Fibroblast of skin of scalp (primary cell): Measurements from ENCODE around the gene TTR.

Experiments used
- DNase-seq: peaks from one replicate; pipeline ENCODE4 v3.0.0-alpha.2; 2013

Gene TTR

DNA sequence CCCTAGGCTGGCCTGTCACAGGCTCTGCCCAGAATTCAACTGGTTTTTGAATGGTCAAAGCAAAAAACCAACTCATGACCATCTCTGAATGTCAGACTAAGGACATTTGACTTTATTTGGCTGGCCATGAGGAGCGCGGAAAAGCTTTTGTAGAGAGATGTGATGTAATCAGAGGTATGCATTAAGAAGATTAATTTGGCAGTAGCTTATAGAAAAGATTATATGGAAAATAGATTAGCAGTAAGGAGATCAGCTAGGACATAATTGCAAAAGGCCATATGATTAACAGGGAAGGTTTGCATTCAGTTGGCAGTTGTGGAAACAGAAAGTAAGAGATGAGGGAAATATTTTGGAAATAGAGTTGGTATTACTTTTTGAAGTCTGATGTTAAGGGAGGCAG, 12.3 kb upstream of the TTR start:
- DNase-seq, result no peak

DNA sequence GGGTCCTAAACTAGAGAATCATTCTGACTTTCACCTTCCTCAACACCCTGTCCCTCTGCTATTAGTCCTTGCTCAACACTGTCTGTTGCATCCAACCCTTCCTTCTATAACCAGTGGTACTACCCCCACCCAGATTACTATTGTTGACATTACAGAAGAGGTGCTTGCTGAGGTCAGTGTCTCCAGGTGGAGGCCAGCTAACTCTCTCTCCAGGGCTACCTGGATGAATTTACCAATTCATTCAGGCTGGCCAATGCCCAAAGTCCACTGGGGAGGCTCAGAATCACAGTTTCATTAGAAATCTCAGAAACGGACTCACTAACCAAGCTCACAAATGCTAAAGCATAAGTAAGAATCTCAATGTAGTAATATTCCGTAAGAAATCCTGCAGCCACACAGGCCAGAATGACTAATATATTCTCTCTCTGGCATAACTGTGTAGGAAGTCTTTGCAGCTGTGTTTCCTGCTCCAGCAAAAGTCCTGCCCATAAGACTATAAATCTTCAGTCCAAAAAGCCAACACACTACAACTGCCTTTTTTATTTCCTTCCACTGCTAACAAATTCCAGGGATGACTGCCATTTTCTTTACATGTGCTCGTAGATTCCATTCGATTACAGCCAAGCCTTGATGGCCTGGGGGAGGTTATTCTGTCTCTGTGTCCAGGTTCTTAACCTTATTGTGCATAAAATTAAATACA, 10.0 kb upstream of the TTR start:
- no peak for DNase-seq

DNA sequence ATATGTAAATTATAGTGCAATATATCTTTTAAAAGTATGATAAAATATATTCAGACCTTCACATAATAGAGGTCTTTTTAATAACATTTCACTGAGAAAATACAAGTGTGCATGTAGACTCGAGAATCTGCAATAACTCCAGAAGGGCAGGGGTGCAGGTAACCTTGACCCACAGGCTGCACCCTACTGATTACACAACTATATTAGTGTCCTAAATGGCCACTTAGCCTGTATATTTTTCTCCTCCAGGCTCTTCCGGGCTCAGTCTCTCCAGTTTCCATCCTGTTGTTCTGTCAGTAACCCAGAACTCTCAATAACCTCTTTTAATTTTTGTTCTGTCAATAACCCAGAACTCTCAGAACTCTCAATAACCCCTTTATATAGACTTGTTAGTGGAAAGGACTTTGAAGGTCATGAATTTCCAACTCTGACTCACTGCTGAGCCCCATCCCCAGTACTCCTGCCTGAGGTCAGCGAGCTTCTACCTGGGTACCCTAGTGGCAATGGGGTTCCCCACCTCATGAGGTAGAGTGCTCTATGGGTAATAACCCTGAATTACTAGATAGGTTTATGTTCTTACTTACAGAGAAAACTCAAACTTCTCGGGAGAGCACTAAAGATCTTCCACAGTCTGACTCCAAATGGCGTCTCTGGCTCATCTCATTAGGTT, 8.4 kb upstream of the TTR start:
- no peak for DNase-seq

DNA sequence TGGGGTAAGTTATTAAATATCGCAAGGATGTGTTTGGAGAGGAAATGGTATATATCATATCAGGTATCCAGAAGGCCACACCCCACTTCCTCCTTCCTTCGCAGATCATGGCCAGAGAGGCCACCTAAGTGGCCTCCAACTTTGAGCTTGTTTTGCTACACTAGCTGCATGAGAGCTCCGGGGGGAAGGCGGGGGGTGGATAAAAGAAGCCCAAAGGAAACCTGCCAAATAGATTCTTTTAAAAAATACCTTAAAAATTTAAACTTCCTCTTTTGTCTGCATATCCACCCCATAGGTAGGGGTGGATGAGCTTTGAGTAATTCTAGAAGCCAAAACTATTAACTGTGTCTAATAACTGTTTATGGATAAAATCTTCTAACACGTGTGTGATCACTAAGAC, 5.7 kb upstream of the TTR start:
- DNase-seq, result no peak

DNA sequence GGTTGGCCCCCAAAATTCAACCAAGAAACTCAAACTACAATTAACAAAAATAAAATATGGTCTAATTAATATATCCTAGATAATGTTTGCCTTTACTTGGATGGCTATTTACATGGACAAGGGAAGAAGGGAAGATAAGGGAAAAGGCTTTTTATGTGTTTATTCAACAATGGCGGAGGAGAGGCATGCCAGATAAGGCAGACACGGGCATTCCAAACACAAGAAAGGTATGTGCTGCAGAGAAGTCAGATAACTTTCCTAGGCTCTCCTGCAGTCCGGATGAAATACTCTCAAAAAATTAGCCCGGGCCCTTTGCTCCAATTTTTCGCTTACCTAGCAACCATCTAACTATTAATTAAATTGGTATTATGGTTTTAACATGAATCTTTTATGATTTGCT, 5.1 kb upstream of the TTR start:
- DNase-seq, result no peak

DNA sequence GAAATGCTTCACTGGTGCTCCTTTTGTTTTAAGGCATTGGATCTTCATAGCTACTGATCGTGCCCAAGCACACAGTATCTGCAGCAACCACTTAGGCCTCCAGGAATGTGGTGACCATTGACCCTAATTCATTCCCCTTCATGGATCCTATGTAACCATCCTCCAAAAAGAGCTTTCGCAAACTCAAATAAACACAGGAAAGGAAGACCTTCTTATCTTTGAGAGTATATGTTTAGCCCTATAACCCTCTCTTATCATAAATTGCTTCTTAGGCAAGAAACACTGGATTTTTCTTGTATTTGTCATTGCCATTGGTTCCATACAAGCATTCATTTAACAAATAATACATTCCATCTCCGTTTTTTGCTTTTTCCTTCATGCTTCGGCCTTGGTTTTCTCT, 4.1 kb upstream of the TTR start:
- DNase-seq, result no peak

DNA sequence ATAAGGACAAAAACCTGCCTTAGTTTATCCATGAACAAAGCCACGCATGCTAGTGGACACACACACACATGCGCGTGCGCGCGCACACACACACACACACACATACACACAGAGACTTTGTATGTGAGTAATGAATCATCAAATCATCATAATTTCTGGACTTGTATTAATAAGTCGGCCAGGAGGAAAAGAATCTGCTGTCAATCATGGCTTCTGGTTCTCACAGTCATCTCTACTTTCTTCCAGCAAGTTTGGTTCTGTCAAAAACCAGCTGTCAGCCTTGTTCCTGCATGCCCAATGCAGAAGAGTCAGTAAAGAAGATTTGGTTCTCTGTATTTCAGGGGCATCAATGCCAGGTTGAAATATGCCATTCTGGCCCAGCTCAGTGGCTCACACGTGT, 1.1 kb upstream of the TTR start:
- DNase-seq, result no peak

DNA sequence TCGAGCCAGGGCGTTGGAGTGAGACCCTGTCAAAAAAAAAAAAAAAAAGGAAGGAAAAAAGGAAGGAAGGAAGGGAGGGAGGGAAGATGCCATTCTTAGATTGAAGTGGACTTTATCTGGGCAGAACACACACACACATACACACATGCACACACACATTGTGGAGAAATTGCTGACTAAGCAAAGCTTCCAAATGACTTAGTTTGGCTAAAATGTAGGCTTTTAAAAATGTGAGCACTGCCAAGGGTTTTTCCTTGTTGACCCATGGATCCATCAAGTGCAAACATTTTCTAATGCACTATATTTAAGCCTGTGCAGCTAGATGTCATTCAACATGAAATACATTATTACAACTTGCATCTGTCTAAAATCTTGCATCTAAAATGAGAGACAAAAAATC, 564 bp upstream of the TTR start:
- DNase-seq, result no peak

DNA sequence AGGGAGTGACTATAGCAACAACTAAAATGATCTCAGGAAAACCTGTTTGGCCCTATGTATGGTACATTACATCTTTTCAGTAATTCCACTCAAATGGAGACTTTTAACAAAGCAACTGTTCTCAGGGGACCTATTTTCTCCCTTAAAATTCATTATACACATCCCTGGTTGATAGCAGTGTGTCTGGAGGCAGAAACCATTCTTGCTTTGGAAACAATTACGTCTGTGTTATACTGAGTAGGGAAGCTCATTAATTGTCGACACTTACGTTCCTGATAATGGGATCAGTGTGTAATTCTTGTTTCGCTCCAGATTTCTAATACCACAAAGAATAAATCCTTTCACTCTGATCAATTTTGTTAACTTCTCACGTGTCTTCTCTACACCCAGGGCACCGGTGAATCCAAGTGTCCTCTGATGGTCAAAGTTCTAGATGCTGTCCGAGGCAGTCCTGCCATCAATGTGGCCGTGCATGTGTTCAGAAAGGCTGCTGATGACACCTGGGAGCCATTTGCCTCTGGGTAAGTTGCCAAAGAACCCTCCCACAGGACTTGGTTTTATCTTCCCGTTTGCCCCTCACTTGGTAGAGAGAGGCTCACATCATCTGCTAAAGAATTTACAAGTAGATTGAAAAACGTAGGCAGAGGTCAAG, 955 bp downstream of the TTR start:
- DNase-seq, result no peak

DNA sequence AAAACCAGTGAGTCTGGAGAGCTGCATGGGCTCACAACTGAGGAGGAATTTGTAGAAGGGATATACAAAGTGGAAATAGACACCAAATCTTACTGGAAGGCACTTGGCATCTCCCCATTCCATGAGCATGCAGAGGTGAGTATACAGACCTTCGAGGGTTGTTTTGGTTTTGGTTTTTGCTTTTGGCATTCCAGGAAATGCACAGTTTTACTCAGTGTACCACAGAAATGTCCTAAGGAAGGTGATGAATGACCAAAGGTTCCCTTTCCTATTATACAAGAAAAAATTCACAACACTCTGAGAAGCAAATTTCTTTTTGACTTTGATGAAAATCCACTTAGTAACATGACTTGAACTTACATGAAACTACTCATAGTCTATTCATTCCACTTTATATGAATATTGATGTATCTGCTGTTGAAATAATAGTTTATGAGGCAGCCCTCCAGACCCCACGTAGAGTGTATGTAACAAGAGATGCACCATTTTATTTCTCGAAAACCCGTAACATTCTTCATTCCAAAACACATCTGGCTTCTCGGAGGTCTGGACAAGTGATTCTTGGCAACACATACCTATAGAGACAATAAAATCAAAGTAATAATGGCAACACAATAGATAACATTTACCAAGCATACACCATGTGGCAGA, 3.6 kb downstream of the TTR start:
- no peak for DNase-seq

DNA sequence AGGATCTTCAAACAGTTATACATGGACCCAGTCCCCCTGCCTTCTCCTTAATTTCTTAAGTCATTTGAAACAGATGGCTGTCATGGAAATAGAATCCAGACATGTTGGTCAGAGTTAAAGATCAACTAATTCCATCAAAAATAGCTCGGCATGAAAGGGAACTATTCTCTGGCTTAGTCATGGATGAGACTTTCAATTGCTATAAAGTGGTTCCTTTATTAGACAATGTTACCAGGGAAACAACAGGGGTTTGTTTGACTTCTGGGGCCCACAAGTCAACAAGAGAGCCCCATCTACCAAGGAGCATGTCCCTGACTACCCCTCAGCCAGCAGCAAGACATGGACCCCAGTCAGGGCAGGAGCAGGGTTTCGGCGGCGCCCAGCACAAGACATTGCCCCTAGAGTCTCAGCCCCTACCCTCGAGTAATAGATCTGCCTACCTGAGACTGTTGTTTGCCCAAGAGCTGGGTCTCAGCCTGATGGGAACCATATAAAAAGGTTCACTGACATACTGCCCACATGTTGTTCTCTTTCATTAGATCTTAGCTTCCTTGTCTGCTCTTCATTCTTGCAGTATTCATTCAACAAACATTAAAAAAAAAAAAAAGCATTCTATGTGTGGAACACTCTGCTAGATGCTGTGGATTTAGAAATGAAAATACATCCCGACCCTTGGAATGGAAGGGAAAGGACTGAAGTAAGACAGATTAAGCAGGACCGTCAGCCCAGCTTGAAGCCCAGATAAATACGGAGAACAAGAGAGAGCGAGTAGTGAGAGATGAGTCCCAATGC, 4.6 kb downstream of the TTR start:
- DNase-seq, result no peak

DNA sequence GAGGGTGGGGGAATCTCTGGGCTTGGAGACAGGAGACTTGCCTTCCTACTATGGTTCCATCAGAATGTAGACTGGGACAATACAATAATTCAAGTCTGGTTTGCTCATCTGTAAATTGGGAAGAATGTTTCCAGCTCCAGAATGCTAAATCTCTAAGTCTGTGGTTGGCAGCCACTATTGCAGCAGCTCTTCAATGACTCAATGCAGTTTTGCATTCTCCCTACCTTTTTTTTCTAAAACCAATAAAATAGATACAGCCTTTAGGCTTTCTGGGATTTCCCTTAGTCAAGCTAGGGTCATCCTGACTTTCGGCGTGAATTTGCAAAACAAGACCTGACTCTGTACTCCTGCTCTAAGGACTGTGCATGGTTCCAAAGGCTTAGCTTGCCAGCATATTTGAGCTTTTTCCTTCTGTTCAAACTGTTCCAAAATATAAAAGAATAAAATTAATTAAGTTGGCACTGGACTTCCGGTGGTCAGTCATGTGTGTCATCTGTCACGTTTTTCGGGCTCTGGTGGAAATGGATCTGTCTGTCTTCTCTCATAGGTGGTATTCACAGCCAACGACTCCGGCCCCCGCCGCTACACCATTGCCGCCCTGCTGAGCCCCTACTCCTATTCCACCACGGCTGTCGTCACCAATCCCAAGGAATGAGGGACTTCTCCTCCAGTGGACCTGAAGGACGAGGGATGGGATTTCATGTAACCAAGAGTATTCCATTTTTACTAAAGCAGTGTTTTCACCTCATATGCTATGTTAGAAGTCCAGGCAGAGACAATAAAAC, 6.5 kb downstream of the TTR start:
- DNase-seq, result no peak

DNA sequence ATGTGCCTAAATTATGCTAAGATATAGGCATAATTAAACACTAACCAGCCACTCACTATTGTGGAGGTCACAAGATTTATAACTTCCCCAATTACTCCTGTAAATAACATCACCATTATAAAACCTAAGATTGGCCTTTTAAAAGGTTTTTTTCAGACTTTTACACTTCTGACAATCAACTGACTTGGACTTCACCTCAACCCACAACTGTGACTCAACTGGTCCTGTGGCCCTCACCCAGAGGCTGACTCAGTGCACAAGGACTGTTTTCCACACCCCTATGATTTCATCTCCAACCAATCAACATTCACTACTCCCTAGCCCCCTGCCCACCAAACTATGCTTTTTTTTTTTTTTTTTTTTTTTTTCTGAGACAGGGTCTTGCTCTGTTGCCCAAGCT, 11.6 kb downstream of the TTR start:
- DNase-seq, result no peak

DNA sequence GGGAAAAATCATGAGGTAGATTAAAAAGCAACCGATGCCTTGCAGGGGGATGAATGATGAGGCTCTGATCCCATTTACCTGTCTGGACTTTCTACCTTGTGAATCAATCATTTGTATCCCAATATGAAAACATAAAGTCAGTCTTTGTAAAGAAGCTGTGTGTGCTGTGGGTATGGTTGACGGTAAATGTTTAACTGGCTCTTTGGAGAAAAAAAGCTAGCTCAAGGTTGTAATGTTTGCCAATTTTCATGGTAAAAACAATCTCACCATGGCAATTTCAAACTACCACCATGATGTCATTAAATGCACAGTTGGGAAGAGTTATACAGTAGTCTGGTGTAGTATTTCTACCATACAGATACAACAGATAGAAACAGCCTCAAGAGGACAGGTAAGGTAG, 14.6 kb downstream of the TTR start:
- DNase-seq, result no peak

DNA sequence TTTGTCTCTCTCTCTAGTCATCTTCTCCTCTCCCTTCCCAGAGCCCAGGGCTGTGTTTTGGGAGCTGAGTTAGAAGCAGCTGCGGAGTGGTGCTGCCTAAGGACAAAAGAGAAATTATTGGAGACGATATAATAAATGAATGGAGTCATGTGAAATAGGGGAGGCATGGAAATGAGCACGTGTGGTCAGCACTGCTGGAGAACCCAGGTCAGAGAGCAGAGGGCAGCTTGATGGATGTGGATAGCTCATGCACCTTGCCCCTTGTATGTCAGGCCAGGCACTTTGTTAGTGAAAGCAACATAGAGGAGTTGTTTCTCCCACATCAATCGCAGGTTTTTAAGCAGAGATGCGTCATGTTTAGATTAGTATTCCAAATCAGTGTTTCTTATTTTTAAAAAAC, 15.7 kb downstream of the TTR start:
- DNase-seq, result no peak

DNA sequence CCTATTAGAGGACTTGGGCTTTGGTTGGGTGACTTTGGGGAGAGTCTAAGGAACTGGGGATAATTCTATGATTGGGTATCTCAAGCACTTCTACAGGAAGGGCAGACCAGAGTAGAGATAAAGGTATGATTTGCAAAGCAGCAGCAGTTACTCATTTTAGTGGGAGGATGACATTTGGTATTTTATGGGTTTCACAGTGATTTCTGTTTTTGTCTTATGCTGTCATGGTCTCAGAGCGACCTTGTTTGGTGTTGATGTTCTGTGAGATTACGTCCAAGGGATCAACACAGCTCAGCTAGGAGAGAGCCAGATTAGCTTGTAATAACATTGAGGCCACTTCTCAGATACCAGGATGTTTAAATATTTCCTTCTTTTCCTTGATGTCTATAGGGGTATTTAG, 18.2 kb downstream of the TTR start:
- DNase-seq, result no peak

DNA sequence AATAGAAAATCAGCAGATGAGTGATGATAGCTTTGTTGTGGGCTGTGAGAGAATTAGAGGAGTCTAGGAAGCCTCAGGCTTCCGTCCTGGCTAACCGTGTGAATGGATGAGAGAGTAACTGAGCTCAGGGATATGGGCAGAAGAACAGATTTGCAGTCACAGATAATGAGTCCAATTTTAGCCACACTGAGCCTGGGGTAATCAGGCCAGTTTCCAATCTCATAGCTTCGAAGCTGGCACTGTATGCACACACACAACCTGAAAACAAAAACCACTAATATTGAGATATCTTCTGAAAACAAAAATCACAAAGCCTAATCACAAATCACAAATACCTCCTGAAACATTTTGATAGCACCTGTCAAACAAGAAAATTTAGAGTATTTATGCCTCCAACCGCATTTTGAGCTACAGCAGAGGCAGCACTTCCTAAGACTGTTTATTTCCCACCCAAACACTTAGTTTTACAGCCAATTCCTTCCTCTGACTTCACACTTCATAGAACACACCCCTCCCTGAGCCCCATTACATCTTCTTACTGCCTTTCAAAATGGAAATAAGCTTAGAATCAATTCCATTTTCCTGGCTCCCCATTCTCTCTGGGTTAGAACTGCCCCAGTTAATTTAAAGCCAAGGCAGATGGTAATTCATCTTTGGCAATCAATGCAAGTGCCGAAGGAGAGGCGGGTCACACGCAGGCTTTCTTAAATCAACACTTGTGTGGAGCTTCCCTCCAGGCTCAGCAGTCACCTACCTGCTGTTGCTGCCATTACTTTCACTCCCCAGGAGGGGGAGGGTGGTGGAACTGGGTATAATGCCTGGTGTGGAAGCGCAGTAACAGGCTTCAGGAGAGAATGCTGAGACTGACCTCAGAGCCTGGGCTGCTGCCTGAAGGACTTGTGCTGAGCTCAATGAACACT, 18.9 kb downstream of the TTR start:
- no peak for DNase-seq

DNA sequence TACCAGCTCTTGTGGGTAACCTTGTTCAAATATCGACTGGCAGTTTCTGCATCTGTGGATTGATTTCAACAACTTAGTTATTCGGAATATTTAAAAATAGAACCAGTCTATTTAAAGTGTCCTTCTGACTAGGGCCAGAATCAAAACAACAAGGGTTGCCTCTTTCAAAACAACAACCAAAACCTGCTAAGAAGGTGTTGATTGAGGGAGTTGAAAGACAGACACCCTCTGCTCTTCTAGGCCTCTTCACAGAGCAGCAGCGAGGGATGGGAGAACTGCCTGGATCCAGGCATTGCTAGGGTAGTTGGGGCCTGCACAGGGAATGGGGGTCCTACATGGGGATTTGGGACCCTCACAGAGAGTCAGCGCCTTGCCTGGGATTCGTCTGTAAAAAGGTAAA, 19.8 kb downstream of the TTR start:
- DNase-seq, result no peak

DNA sequence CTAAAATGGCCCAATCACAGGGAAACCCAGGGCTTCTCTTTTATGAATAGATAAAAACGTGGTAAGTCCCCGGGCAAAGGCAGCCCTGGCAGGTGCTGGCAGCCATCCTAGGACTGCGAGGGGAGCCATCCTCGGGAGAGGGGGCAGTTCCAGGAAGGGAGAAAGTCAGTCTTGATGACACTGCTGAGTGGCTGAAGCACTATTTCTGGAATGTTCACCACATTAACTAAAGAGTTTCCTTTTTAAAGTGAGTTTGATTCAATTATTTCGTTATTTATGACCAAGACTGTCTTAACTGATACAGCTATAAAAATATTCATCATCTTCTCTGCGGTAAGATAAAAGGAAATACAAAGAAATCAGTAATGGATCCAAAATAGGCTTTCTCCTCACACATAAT, 20.4 kb downstream of the TTR start:
- DNase-seq, result no peak

DNA sequence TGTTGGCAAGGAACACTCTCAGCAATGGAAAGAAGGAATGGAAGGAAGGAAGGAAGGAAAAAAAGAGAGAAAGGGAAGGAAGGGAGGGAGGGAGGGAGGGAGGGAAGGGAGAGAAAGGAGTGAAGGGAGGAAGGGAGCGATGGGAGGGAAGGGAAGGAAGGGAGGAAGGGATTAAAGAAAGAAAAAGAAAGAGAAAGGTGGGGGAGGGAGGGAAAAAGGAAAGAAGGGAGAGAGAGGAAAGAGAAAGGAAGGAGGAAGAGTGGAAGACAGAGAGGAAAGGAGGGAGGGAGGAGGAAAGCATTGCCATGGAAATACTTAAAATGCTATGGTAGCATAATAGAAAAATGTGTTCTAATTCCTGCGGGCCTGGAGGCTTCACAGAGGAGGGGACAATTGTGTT, 22.4 kb downstream of the TTR start:
- DNase-seq, result no peak

DNA sequence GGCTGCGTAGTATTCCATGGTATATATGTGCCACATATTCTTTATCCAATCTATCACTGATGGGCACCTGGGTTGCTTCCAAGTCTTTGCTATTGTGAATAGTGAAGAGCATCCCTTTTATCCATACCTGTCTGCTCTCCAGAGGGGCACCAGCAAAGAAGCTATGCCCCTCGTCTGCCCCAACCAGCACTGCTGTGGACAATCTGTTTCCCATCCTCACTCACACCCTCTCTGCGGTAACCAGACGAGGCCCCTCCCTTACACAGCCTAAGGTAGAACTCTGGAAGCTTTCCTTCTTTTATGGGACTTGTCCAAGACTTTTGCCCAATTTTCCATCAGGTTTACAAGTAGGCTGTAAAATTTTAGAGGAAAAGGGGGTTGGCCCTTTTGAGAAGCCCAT, 24.9 kb downstream of the TTR start:
- DNase-seq, result no peak
